ENCODE results near the gene MRPS7.

Gene MRPS7

GRCh38 chr17:75313941-75314551 is 52.4 kb downstream of the MRPS7 start:
- Histone ChIP-seq H3K36me3 (peaks cover 8 to 25% (median 11%) of the 10 kb centered on the region in 3 donors), H3K4me1 (no peaks in the 10 kb centered on the region), H3K27me3 (no peaks in the 10 kb centered on the region), H3K9me3 (no peaks in the 10 kb centered on the region), H3K27ac (no peak overlapping the region), H3K4me3 (no peak overlapping the region)
- no peak for TF ChIP-seq CTCF (IDR thresholded peaks at IDR 0.05)
- no peak for DNase-seq
- intact Hi-C loops (cut with DNase I; ENCODE audit: low total_unique reads), result no loop called here

GRCh38 chr17:75315541-75316243 is 54.0 kb downstream of the MRPS7 start:
- Histone ChIP-seq H3K27me3 (no peaks in the 10 kb centered on the region), H3K27ac (no peak overlapping the region), H3K9me3 (no peaks in the 10 kb centered on the region), H3K36me3 (peaks cover 21 to 40% (median 23%) of the 10 kb centered on the region in 3 donors), H3K4me3 (no peak overlapping the region), H3K4me1 (no peaks in the 10 kb centered on the region)
- DNase-seq, result no peak
- intact Hi-C loops (cut with DNase I; ENCODE audit: low total_unique reads), result no loop called here
- TF ChIP-seq CTCF (IDR thresholded peaks at IDR 0.05), result no peak

Data from tibial artery (tissue), 4 donors.